ENCODE measurements around the gene SRPK3. TPM values are rescaled to one million over a fixed set of nuclear protein-coding genes. Genes with fewer than 3 reads are reported as not detected.

SRPK3 gene
- total RNA-seq, 1 donor, result 0.54 TPM

- no peak for TF ChIP-seq CTCF (IDR thresholded peaks at IDR 0.05; ENCODE audit: insufficient read depth, low read length)
- DNase-seq (ENCODE audit: low read depth), result no peak
- peak overlapping the region; percentile 57 for H3K4me3 ChIP-seq (ENCODE audit: low read depth, low read length)
Measured at GRCh38 chrX:153764786-153765137, 16.1 kb upstream of the SRPK3 start.

DNA sequence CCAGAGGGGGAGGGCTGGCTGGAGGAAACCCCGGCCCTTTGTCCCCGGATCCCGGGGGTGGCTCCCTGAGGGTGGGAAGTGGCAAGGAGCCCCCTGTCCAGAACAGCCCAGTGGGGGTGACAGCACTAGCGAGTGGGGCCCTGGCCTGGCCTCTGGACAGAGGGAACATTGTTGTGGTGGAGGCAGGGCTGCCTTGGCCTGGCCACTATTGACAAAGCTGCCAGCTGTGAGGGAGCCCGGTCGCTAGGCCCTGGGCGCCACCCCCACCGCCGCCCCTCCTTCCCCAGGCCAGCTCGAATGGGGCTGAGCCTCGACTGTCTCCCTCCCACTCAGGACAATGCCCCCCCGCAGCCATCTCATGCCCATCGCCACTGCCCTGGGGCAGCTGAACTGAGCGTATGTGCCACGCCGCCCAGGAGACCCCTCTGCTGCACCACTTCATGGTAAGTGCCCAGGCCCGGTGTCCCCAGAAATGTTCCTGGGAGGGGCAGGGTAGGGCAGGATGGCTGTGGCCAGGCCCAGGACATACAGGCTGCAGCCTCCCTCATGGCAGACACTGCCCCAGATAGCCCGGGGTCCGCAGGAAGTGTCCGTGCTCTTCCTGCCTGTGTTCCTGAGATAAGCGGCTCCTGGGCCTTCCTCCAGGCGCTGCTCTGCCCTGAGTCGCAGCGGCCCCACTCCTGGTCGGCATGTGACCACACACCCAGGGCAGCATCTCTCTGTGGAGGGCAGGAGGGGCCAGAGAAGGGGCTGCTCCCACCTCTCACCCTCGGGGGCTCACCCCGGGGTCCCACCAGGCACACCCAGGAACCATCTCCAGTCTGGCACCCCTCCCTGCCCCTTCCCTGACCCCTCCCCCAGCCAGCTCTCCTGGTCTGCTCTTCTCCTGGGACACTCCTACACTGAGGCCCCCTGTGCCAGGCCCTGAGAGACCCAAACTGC lies 15.4 kb upstream of the SRPK3 start:
- no peak for DNase-seq (ENCODE audit: low read depth)

DNA sequence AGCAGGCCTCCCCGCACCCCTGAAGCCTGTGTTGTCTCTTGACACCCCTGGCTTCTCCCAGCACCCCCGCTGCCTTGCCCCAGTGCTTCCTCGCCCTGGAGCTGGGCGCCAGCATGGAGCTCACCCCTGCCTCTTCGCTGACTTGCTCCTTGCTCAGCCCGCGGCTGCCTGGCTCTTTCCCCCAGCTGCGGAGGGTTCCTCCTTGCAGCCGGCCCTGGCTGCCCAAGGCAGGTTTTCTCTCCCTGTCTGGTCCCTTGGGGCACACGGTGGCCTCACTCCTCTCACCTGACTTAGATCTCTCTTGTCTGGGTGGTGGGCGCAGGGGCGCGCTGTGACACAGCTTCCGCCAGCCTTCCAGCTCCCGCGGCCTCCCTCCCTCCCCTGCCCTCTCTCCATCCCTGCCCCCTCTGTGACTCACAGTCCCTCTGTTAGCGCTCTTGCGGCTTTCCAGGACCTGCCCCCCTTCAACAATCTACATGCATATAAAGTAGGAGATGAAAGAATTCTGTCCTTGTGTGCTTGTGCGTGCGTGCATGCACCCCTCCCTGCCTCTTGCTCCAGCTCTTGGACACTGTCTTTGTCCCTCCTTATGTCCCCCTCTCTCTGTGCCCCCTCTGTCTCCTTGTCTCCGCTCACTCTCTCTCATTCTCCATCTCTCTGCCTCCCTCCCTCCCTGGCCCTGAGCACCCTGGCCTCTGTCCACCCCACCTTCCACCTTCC lies 14.6 kb upstream of the SRPK3 start:
- TF ChIP-seq CTCF (IDR thresholded peaks at IDR 0.05; ENCODE audit: insufficient read depth, low read length), result no peak
- H3K4me3 ChIP-seq (ENCODE audit: low read depth, low read length), result peak overlapping the region; percentile 47
- peak; percentile 53 for DNase-seq (ENCODE audit: low read depth)

More for the DNA sequence above, 15.4 kb upstream of the SRPK3 start:
- no peak for TF ChIP-seq CTCF (IDR thresholded peaks at IDR 0.05; ENCODE audit: insufficient read depth, low read length)
- H3K4me3 ChIP-seq (ENCODE audit: low read depth, low read length), result peak overlapping the region; percentile 47

- TF ChIP-seq CTCF (IDR thresholded peaks at IDR 0.05; ENCODE audit: insufficient read depth, low read length), result no peak
- DNase-seq (ENCODE audit: low read depth), result no peak
- H3K4me3 ChIP-seq (ENCODE audit: low read depth, low read length), result no peak overlapping the region
Measured at GRCh38 chrX:153766871-153767673, 13.8 kb upstream of the SRPK3 start.

DNA sequence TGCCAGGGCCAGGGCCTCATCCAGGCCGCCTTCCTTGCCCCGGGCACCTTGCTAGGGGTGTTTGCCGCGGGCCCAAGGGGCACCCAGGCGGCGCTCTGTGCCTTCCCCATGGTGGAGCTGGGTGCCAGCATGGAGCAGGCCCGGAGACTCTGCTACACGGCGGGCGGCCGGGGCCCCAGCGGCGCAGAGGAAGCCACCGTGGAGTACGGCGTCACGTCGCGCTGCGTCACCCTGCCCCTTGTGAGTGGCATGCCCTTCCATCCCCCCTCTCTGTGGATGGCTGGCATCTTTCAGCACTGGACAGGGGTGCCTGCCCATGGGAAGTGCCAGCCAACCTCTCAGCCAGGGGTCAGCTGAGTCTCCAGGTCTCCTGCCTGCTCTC lies 13.2 kb upstream of the SRPK3 start:
- no peak for TF ChIP-seq CTCF (IDR thresholded peaks at IDR 0.05; ENCODE audit: insufficient read depth, low read length)
- DNase-seq (ENCODE audit: low read depth), result no peak

GRCh38 chrX:153768311-153769157 lies 12.3 kb upstream of the SRPK3 start:
- no peak for TF ChIP-seq CTCF (IDR thresholded peaks at IDR 0.05; ENCODE audit: insufficient read depth, low read length)
- DNase-seq (ENCODE audit: low read depth), result no peak
- no peak overlapping the region for H3K4me3 ChIP-seq (ENCODE audit: low read depth, low read length)

More for the DNA sequence above, 13.2 kb upstream of the SRPK3 start:
- no peak overlapping the region for H3K4me3 ChIP-seq (ENCODE audit: low read depth, low read length)
